GM12875 (cell line): ENCODE results near the gene SLC22A4.

ENCODE experiments used
- H3K4me3 ChIP-seq: one replicate; pipeline ENCODE4 v1.5.1; 2011; ENCODE audit warnings: low read depth, low read length, control low read depth
- TF ChIP-seq, protein P1 (sequence below): IDR thresholded peaks from 2 replicates; pipeline ENCODE4 v1.5.1; 2011; ENCODE audit warnings: low read depth, mild to moderate bottlenecking, control low read depth, inconsistent platforms, low read length, moderate library complexity, borderline replicate concordance; ENCODE audit not compliant: insufficient read depth

Gene SLC22A4

DNA sequence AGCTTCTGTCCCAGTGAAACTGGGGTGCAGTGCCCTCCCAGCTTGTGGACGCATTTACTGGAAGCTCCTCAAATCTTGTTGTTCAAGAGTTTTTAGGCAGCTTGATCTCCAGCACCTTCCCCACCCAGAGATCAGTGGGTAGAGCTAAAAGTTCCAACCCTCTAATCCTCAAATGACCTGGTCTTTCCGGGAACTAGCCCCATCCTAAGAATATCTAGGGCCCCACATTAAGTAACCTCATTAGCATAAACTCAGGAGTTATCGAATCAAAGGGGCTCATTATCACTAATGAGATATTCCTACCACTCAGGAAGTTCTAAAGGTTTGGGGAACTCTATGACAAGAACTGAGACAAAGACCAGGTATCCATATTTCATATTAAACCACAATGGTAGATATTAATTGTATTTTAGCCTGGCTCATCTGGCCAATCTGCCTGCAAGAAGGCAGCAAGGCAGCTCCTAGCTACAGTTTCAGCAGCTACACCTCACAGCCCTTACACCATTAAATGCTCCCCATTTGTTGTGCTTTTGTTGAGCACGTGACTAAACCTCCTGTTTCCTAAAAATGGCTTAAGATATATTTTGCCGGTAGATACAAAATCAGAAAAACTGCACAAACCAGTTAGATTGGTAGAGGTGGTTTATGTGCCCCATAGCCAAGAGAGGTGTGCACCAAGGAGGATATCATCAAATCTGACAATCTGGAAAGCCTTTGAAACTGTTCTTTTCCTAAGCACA lies 50.8 kb downstream of the SLC22A4 start:
- TF ChIP-seq, protein P1, sequence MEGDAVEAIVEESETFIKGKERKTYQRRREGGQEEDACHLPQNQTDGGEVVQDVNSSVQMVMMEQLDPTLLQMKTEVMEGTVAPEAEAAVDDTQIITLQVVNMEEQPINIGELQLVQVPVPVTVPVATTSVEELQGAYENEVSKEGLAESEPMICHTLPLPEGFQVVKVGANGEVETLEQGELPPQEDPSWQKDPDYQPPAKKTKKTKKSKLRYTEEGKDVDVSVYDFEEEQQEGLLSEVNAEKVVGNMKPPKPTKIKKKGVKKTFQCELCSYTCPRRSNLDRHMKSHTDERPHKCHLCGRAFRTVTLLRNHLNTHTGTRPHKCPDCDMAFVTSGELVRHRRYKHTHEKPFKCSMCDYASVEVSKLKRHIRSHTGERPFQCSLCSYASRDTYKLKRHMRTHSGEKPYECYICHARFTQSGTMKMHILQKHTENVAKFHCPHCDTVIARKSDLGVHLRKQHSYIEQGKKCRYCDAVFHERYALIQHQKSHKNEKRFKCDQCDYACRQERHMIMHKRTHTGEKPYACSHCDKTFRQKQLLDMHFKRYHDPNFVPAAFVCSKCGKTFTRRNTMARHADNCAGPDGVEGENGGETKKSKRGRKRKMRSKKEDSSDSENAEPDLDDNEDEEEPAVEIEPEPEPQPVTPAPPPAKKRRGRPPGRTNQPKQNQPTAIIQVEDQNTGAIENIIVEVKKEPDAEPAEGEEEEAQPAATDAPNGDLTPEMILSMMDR: no peak
- H3K4me3 ChIP-seq: no peak overlapping the region

DNA sequence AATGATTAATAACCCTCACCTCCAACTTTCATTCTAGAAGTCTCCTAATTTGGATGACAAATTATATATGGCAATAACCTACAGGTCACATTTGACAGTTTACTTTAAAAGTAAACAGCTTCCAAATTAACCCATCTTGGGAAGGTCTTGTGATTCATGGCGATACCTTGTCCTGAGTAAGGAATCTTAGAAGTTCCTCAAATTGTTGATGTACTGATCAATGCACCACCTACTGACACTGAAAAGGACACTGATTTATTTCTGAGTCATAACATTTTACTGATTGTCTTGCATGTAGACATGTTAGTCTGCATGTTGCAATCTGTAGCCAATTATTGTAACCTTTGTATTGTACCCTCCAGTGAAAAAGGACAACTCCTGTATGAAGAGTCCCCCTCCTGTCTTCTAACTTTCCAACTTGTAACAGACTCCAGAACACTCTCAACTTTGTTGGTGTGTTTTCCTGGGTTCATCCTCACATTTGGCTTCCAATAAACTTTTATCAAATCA lies 59.3 kb downstream of the SLC22A4 start:
- H3K4me3 ChIP-seq: no peak overlapping the region
- TF ChIP-seq, protein P1: no peak

DNA sequence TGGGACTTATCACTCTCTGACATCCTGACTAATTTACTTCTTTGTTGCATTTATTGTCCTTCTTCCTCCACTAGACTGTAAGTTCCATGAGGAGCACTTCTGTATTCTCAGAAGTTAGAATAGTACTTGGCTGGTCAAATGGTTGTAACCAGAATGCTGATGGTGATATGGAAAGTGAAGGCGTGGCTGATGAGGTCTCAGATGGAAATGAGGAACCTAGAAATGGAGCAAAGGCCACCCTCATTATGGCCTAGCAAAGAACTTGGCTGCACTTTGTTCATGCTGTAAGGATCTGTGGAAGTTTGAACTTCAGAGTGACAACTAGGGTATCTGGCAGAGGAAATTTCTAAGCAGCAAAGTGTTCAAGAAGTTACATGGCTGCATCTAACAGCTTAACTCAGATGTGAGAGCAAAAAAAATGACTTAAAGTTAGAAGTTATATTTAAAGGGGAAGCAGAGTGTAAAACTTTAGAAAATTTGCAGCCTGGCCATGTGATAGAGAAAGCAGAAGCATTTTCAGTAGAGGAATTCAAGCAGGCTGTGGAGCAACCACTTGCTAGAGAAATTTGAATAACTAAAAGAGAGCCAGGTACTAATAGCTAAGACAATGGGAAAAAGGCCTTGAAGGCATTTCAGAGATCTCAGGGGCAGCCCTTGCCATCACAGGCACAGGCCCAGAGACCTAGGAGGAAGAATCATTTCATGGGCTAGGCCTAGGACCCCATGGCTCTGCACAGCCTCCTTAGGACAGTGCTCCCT lies 60.4 kb downstream of the SLC22A4 start:
- TF ChIP-seq, protein P1: no peak
- H3K4me3 ChIP-seq: no peak overlapping the region

DNA sequence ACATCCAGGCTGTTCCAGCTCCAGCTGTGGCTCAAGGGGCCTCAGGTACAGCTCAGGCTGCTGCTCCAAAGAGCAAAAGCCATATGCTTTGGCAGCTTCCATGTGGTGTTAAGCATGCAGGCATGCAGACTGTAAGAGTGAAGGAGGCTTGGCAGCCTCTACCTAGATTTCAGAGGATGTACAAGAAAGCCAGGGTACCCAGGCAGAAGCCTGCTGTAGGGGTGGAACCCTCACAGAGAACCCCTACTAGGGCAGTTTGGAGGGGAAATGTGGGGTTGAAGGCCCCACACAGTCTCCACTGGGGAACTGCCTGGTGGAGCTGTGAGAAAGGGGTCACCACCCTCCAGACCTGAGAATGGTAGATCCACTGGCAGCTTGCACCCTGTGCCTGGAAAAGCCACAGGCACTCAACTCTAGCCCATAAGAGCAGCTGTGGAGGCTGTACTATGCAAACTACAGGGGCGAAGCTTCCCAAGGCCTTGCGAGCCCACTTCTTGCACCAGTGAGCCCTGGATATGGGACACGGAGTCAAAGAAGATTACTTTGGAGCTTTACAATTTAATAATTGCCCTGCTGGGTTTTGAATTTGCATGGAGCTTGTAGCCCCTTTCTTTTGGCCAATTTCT lies 61.1 kb downstream of the SLC22A4 start:
- TF ChIP-seq, protein P1: no peak

DNA sequence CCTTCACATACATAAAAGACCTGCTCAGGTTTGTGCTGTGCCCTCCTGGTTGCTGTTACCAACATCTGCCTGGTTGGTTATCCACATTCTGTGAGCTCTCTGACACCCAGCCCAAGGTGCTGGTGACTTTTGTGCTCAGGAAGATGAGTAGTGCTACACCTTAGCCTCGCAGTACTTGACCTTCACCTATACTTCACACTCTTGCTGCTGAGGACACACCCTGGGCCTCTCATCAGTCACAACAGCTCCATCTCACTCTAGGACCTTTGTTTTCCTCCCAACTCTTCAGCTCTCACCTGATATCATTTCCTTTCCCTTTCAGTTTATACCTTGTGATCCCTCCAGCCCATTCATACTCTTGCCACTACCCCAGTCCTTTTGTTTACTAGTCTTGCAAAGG lies 64.6 kb downstream of the SLC22A4 start:
- H3K4me3 ChIP-seq: no peak overlapping the region
- TF ChIP-seq, protein P1: no peak

More for the DNA sequence above, 61.1 kb downstream of the SLC22A4 start:
- H3K4me3 ChIP-seq: no peak overlapping the region

DNA sequence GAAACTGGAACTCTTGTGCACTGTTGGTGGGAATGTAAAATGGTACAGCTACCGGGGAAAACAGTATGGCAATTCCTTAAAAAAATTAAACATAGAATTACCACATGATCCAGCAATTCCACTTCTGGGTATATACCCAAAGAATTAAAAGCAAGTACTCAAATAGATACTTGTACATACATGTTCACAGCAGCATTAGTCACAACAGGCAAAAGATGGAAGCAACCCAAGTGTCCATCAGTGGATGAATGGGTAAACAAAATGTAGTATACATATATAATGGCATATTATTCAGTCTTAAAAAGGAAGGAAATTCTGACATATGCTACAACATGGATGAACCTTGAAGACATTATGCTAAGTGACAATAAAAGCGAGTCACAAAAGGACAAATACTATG lies 67.9 kb downstream of the SLC22A4 start:
- TF ChIP-seq, protein P1: no peak
- no peak overlapping the region for H3K4me3 ChIP-seq
